Neural progenitor cell (in vitro differentiated cells): ENCODE measurements around the gene PPP6R1. TPM values are rescaled to one million over a fixed set of nuclear protein-coding genes. Genes with fewer than 3 reads are reported as not detected.

Experiments used
- DNase-seq: peaks from one replicate; pipeline ENCODE4 v3.0.0-alpha.2; 2016; ENCODE audit warnings: low spot score
- H2AFZ ChIP-seq: fragments of 200-600 bp; sonication (generic); replicated peaks from 2 replicates; pipeline ENCODE4 v1.6.1; 2016; ENCODE audit warnings: antibody characterized with exemption
- H3F3A ChIP-seq: fragments of 200-600 bp; sonication (generic); 2 replicates; pipeline ENCODE4 v1.6.1; 2016; ENCODE audit warnings: antibody characterized with exemption, low read depth
- H3K27ac ChIP-seq: fragments of 200-600 bp; sonication (generic); 2 replicates; pipeline ENCODE4 v1.5.1; 2016; ENCODE audit warnings: mild to moderate bottlenecking
- H3K27me3 ChIP-seq: fragments of 200-600 bp; sonication (generic); 2 replicates; pipeline ENCODE4 v1.6.1; 2016; ENCODE audit warnings: mild to moderate bottlenecking, moderate library complexity
- H3K36me3 ChIP-seq: fragments of 200-600 bp; sonication (generic); 2 replicates; pipeline ENCODE4 v1.5.1; 2016
- H3K4me1 ChIP-seq: fragments of 200-600 bp; sonication (generic); 2 replicates; pipeline ENCODE4 v1.6.1; 2016; ENCODE audit warnings: mixed run types
- H3K4me2 ChIP-seq: fragments of 200-600 bp; sonication (generic); 2 replicates; pipeline ENCODE4 v1.6.1; 2016
- H3K4me3 ChIP-seq: fragments of 200-600 bp; sonication (generic); 2 replicates; pipeline ENCODE4 v1.5.1; 2016
- H3K79me2 ChIP-seq: fragments of 200-600 bp; sonication (generic); 2 replicates; pipeline ENCODE4 v1.6.1; 2016; ENCODE audit warnings: low read depth
- H3K9ac ChIP-seq: fragments of 200-600 bp; sonication (generic); 2 replicates; pipeline ENCODE4 v1.6.1; 2016
- H3K9me3 ChIP-seq: fragments of 200-600 bp; sonication (generic); 2 replicates; pipeline ENCODE4 v1.5.1; 2016; ENCODE audit warnings: low read depth
- H4K20me1 ChIP-seq: fragments of 200-600 bp; sonication (generic); 2 replicates; pipeline ENCODE4 v1.6.1; 2016; ENCODE audit warnings: low read depth
- H3K27ac Mint-ChIP-seq: 3 replicates; pipeline ENCODE4 v1.8.0; 2021; ENCODE audit warnings: mixed read lengths
- H3K27me3 Mint-ChIP-seq: 2 replicates; pipeline ENCODE4 v1.8.0; 2022; ENCODE audit warnings: low read depth, mild to moderate bottlenecking, inconsistent platforms, moderate library complexity, mixed read lengths; ENCODE audit not compliant: insufficient read depth
- H3K36me3 Mint-ChIP-seq: 3 replicates; pipeline ENCODE4 v1.8.0; 2021; ENCODE audit warnings: mixed read lengths
- H3K4me1 Mint-ChIP-seq: 3 replicates; pipeline ENCODE4 v1.8.0; 2021; ENCODE audit warnings: mixed read lengths
- H3K4me3 Mint-ChIP-seq: 3 replicates; pipeline ENCODE4 v1.8.0; 2021; ENCODE audit warnings: mild to moderate bottlenecking, moderate library complexity, mixed read lengths
- H3K9me3 Mint-ChIP-seq: 3 replicates; pipeline ENCODE4 v1.8.0; 2020; ENCODE audit warnings: mixed read lengths
- CTCF ChIP-seq: fragments of 200-600 bp; sonication (generic); IDR thresholded peaks from 2 replicates; pipeline ENCODE4 v1.5.1; 2017; ENCODE audit warnings: antibody characterized with exemption, mild to moderate bottlenecking
- EZH2 ChIP-seq: fragments of 200-600 bp; sonication (generic); IDR thresholded peaks from 2 replicates; pipeline ENCODE4 v1.6.1; 2017; ENCODE audit warnings: antibody characterized with exemption, mild to moderate bottlenecking, moderate library complexity
- EZH2phosphoT487 ChIP-seq: fragments of 200-600 bp; sonication (generic); IDR thresholded peaks from 2 replicates; pipeline ENCODE4 v1.6.1; 2017; ENCODE audit warnings: antibody characterized with exemption
- total RNA-seq: library from RNA; depleted of rRNA; stranded (reverse); fragments of >200 nt; gene quantifications from 2 replicates; pipeline ENCODE4 v1.2.3, GENCODE V29; 2015; ENCODE audit warnings: low replicate concordance

The PPP6R1 gene
- total RNA-seq, 1 donor from 2014 or later, result 13.1 TPM

GRCh38 chr19:55276720-55277430, 18.1 kb upstream of the PPP6R1 start:
- no peaks in the 10 kb centered on the region for H3K9me3 ChIP-seq
- H3K4me3 Mint-ChIP-seq, result peak overlapping the region; percentile 63
- H4K20me1 ChIP-seq, result peaks cover 3% of the 10 kb centered on the region
- no peak overlapping the region for H3K27ac Mint-ChIP-seq
- H3K4me1 ChIP-seq, result peaks cover 4% of the 10 kb centered on the region
- no peaks in the 10 kb centered on the region for H3K36me3 ChIP-seq
- H3K27ac ChIP-seq, result no peak overlapping the region
- peaks cover 11% of the 10 kb centered on the region for H3K79me2 ChIP-seq
- peaks cover 2% of the 10 kb centered on the region for H3K9me3 Mint-ChIP-seq
- DNase-seq, result no peak
- TF ChIP-seq EZH2, result no peak
- TF ChIP-seq CTCF, result no peak
- no peak for TF ChIP-seq EZH2phosphoT487
- H2AFZ ChIP-seq, result no peak overlapping the region
- H3K4me1 Mint-ChIP-seq, result peaks cover 29% of the 10 kb centered on the region
- no peaks in the 10 kb centered on the region for H3K27me3 ChIP-seq
- peaks cover 26% of the 10 kb centered on the region for H3F3A ChIP-seq
- H3K9ac ChIP-seq, result no peak overlapping the region
- peaks cover 4% of the 10 kb centered on the region for H3K27me3 Mint-ChIP-seq
- no peak overlapping the region for H3K4me2 ChIP-seq
- H3K36me3 Mint-ChIP-seq, result peaks cover 18% of the 10 kb centered on the region
- H3K4me3 ChIP-seq, result no peak overlapping the region

DNA sequence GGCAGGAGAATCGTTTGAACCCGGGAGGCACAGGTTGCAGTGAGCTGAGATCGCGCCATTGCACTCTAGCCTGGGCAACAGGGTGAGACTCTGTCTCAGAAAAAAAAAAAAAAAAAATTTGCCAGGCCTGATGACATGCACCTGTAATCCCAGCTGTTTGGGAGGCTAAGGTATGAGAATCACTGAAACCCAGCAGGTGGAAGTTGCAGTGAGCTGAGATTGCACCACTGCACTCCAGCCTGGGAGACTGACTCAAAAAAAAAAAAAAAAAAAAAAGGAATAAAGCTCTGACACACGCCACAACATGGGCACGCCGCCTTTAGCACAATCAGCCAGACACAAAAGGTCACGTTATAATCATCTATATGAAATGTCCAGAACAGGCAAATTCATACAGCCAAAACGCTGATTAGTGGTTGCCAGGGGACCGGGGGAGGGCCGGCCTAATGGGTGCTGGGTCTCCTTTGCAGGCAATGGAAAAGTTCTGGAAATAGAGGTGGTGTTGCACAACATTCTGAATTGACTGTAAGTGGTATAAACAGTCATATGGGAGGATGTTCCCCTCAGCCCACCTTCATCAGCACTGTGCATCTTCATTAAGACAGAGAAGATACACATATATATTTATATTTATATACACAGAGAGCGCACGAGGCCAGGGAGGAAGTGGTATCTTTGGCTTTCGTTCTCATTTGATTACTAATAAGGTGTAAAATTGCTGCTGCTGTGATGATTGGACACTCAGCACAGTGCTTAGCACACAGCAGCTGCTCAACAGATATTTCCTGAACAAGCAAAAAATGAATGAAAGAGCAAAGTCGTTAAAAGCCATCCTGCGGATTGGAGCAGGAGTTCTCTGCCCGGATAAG, 17.3 kb upstream of the PPP6R1 start:
- H3K27me3 ChIP-seq, result no peaks in the 10 kb centered on the region
- H3F3A ChIP-seq, result peaks cover 20% of the 10 kb centered on the region
- Mint-ChIP-seq H3K4me3 (peak overlapping the region; percentile 41), H3K27ac (no peak overlapping the region), H3K36me3 (peaks cover 21% of the 10 kb centered on the region), H3K9me3 (peaks cover 2% of the 10 kb centered on the region), H3K27me3 (peaks cover 4% of the 10 kb centered on the region), H3K4me1 (peaks cover 25% of the 10 kb centered on the region)
- TF ChIP-seq CTCF (no peak), EZH2phosphoT487 (no peak), EZH2 (no peak)
- no peaks in the 10 kb centered on the region for H3K36me3 ChIP-seq
- no peak overlapping the region for H3K9ac ChIP-seq
- H3K4me1 ChIP-seq, result peaks cover 4% of the 10 kb centered on the region
- no peak overlapping the region for H3K4me2 ChIP-seq
- H3K9me3 ChIP-seq, result no peaks in the 10 kb centered on the region
- no peak overlapping the region for H3K27ac ChIP-seq
- H4K20me1 ChIP-seq, result peaks cover 3% of the 10 kb centered on the region
- H3K79me2 ChIP-seq, result peaks cover 11% of the 10 kb centered on the region
- H2AFZ ChIP-seq, result no peak overlapping the region
- no peak for DNase-seq
- H3K4me3 ChIP-seq, result no peak overlapping the region

- no peaks in the 10 kb centered on the region for H3K36me3 ChIP-seq
- Mint-ChIP-seq H3K27me3 (peaks cover 4% of the 10 kb centered on the region), H3K4me1 (peaks cover 11% of the 10 kb centered on the region), H3K9me3 (peaks cover 2% of the 10 kb centered on the region), H3K27ac (no peak overlapping the region), H3K4me3 (no peak overlapping the region), H3K36me3 (peaks cover 34% of the 10 kb centered on the region)
- peaks cover 4% of the 10 kb centered on the region for H3K4me1 ChIP-seq
- H4K20me1 ChIP-seq, result peaks cover 2% of the 10 kb centered on the region
- H3K79me2 ChIP-seq, result peaks cover 9% of the 10 kb centered on the region
- no peak overlapping the region for H3K27ac ChIP-seq
- no peak for DNase-seq
- no peak overlapping the region for H3K9ac ChIP-seq
- peaks cover 4% of the 10 kb centered on the region for H3F3A ChIP-seq
- H2AFZ ChIP-seq, result no peak overlapping the region
- H3K4me2 ChIP-seq, result no peak overlapping the region
- no peaks in the 10 kb centered on the region for H3K9me3 ChIP-seq
- no peaks in the 10 kb centered on the region for H3K27me3 ChIP-seq
- no peak overlapping the region for H3K4me3 ChIP-seq
- TF ChIP-seq EZH2phosphoT487, result no peak
- TF ChIP-seq CTCF, result no peak
- TF ChIP-seq EZH2, result no peak
These were observed 15.3 kb upstream of the PPP6R1 start for GRCh38 chr19:55273978-55274707.
